NCI-H774 (cell line): ENCODE measurements around the gene RPAP3.

ENCODE experiments used
- DNase-seq: peaks from one replicate; lab custom pipeline; 2025; lab: John Stamatoyannopoulos, UW

Gene RPAP3, protein sequence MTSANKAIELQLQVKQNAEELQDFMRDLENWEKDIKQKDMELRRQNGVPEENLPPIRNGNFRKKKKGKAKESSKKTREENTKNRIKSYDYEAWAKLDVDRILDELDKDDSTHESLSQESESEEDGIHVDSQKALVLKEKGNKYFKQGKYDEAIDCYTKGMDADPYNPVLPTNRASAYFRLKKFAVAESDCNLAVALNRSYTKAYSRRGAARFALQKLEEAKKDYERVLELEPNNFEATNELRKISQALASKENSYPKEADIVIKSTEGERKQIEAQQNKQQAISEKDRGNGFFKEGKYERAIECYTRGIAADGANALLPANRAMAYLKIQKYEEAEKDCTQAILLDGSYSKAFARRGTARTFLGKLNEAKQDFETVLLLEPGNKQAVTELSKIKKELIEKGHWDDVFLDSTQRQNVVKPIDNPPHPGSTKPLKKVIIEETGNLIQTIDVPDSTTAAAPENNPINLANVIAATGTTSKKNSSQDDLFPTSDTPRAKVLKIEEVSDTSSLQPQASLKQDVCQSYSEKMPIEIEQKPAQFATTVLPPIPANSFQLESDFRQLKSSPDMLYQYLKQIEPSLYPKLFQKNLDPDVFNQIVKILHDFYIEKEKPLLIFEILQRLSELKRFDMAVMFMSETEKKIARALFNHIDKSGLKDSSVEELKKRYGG

DNA sequence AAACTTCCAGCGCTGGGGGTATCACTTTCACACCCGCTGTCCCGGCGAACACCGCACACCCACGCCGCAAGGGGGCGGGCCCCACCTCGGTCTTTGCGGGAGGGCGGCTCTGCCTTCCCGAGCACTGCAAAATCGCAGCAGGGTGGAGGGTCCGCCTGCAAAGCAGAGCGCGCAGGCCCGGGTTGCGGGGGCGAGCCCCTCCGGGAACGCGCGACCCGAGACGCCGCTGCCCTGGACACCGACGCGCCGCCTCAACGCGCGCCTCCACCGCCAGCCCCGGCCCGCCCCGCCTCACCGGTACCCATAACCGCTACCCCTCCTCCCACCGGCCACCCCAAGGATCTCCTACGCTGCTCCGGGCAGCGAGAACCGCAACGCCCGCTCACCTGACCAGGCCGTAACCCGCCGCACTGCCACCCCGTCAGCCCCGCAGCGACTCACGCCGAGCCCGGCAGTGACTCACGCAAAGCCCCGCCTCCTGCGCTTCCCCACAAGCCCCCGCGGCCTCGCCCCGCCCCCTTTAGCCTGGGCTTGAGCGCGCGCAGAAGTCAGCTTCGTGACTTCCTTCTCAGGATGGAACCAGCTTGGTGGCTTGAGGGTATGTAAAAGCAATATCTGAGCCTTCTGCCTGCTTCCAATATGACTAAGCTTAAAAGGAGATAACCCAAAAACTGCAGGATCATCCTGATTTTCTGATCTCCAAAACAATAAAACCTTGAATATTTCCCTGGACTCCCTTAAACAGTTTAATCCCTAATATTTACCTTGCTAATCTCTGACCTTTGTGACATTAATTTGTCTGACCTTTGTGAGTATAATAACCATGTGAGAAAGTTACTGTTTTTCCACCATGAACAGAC lies at the start of gene RPAP3:
TSS of gene RPAP3 (minus strand) at position 465 of the 860 bp plus-strand sequence. CDS start 3,190 bp downstream, outside the sequence.
- DNase-seq, result peak; percentile 95

DNA sequence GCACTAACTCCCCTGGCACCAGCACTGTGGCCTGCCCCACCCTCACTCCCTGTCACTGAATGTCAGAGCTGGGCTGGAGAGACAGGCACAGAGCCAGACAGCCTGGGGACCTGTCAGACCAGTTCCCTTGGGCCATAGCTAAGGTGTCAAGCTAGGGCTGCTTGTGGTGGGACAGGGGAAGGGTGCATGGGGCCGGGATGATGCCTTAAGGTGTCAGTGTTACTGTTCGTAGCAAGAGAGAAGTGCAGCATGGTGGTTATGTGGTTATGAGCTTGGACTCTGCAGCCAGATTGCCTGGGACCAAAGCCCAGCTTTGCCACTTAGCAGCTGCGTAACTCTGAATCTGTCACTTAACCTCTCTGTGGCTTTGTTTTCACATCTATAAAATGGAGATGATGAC lies 49.1 kb upstream of the RPAP3 start:
- no peak for DNase-seq

DNA sequence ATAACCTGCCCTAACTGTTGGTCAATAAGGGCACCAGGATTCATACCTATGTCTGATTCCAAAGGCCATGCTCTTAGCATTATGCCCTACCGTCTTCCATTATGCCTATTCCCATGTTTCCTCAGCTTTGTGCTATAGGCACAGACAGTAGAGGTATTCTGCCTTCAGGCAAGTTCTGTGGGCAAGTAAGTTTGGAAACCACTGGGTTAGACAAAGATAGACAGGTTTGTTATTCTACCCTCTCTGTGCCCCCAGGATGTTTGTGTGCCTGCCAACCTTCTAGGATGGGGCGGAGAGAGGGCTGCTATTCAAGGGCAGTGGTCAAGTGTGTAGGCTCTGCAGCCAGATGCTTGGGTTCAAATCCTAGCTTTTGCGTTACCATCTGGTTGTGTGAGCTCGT lies 48.3 kb upstream of the RPAP3 start:
- no peak for DNase-seq

DNA sequence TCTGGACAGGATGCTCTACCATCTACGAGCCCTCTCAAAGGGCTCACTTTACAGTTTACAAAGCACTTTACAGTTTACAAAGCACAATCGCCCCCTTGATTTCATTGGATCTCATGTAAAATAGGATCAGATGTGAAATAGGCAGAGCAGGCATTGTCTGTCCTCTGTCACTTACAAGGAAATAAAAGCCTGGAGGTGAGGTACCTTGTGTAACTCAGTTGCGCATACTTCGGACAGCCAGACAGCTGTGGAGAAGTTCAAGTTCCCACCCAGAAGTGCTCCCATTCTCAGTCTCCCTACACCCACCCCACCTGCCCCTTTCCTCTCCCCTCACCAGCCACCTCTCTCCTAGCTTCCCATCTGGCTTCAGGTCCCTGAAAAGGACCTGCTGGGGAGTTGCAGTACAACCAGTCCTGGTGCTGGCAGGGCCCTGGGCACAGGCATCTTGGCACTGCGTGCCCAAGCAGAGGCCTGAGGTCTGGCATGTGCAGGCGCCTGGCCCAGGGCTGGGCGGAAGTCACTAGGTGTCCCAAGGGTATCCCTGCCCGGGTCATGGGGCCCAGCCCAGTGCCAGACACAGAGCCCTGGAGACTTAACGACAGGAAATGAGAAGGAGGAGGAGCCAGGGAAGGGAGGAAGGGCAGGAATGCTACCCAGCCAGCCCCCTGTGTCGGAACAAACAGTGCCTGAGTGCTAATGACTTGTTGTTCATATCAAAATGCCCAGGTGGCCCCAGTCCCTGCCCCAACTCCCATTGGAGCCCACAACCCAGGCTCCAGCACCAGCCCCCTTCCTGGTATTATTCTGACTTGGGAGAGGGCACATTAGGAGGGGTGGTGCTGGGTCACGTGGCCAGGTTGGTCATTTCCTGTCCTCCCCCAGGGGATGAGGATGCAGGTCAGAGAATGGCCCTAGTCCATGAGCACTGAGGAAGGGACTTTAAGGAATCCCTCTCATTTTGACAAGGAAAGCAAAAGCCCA lies 47.5 kb upstream of the RPAP3 start:
- DNase-seq, result no peak

DNA sequence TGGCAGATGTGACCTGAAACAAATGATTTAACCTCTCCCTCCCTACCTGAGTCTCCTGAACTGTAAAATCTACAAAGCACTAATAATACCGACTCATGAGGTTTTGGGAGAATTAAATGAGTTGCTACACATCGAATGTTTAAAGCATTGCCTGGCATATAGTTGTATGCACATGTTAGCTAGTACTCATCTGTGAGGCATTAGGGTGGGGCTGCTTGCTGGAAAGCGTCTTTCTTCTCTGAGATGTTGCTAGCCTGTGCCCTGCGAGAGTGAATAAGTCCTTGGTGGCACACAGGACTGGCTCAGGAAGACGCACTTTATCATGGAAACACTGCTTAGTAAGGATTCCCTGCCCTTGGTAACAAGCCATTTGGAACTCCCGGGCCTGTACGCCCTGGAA lies 46.7 kb upstream of the RPAP3 start:
- DNase-seq, result no peak

DNA sequence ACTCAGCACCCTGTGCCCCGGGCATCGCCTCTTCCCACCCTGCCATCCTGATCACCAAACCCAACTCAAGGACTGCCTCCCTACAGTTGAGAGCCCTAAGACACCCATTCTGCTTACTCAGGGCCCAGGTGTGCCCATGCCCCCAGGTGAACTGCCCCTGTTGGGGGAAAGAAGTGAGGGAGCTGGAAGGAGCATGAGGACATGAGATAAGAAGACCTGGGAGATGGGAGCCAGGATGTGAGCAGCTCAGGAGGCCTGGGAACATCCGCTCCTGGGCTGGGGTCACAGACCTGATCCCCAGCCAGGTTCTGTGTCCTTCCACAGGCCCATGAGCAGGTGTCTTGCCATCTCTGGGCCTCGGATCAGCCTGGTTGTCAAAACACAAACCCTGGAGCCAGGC lies 46.3 kb upstream of the RPAP3 start:
- no peak for DNase-seq

DNA sequence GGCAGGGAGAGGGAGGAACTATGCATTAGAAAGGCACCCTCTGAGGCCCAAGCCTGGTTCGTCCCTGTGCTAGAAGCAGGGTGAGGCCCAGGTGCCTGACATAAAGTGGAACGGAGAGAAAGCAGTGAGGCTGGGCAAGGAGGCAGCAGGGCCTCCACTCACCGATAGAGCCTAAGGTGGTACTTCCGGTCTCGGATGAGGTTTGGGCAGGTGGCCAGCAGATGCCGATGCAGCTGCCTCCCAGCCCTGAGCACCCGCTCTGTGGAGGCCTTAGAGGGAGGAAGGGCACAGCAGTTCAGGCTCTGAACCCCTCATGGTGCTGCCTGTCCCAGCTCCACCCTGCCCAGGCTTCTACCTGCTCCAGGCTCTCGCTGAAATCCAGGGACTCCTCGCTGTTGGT lies 45.7 kb upstream of the RPAP3 start:
- DNase-seq, result no peak

DNA sequence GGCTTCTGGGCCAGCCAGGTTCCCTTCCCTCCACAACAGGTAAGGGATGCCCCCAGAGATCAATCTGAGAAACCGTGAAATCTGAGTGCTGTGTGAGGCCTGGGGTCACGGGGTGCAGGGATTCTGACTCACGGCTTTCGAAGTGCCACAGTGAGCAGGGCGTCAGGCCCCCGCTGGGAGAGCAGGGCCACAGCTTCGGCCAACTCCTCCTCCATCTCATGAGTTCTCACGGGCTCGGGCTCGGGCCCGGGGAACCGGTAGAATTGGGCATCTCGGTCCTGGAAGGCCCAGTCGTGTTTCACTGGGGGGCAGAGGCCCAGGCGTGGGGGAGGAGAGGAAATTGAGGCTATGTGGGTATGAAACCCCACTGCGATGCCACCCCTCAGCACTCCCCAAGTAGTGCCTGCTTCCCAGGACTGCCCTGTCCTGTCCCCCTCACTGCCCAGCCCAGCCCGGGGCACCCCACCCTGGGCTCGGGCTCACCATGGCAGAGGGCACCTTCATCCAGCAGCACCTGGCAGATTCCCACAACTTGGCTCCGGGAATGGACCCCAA lies 45.2 kb upstream of the RPAP3 start:
- no peak for DNase-seq

DNA sequence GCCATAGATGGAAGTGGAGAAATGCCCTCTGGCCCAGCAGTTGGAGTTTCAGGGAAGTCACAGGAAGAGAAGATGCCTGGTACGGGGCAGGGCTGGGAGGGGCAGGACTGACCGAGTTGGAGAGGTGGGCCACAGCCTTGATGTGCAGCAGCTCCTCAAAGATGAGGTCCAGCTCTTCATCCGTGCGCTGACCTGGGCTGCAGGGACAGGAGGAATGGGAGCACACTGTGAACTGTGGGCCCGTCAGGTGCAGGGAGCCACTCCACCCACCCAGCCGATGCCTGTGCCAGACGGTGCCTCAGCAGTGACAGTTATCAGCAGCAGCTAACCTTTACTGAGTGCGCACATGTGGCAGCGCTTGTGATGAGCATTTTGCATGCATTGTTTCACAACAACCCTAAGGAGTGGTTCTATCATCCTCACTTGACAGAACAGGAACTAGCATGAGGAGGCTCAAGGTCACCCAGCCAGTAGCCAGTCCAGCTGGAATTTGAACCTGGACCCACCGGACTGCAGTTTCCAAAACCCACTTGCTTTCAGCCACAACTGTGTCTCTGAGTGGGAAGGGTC lies 44.5 kb upstream of the RPAP3 start:
- DNase-seq, result no peak

DNA sequence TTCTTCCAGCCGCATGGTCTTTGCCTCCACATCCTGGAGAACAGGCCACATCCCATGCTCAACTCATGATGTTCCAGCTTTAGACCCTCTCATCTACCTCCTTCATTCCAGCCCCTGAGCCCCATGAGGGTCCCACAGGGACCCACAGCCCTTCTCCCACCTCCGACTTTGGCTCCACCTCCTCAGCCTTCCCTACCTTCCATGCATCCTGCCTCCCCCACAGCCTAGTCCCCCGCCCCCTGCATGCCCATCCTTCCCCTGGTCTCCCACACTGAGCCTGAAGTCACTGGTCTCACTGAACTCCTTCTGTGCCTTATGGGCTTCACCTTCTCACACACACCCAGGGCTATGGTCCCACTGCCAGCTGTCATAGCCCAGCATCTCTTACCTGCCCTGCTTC lies 43.1 kb upstream of the RPAP3 start:
- DNase-seq, result no peak

DNA sequence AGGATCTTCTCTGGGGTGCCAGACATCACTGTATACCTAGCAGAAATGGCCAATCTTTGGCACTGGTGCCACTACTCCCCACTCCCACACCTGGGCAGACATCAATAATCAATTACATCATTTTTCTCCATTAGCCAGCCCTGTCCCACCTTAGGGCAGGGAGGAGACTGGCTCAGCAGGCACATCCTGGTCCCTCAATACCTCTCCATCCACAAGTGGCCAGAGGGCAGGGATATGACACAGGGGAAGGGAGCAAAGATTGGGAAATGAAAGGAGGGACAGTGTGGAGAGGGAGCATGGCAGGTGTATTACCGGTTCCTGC lies 42.6 kb upstream of the RPAP3 start:
- DNase-seq, result no peak

DNA sequence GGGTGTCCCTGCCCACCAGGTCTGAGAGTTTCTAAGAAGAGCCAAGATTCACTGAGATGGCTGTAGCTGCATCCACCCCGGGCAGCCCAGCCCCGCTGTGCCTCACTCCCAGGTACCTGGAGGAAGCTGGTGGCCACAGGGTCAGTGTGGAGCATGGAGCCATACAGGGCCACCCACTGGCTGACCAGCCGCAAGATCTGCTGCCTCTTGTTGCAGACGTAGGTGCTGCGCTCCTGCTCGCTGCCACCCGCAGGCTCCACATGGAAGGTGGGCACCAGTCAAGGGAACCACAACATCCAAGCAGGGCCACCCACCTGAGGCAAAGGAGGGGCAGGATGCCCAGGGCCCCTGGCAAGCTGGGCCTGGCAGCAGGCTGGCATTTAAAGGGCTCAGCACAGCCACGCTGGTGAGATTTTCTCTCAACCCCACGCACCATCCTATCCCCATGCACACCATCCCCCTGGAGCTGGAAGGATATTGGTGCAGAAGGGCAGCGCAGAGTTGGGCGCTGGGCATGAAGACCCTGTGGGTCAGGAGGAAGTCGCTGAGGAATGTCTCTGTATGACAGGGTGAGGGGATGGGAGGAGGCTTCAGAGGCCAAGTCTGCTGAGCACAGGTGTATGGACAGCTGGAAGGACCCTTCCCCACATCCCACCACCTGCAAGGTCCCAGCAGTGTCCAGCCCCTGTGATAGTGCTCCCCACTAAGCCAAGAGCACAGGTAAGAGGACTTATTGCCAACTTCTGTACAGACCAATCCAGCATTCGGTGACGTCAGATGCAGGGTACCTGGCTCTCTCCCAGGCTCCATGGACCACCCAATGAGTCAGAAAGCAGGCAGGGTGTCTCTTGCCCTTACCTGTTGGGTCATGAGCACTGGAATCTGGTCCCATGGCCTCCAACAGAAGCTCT lies 42.0 kb upstream of the RPAP3 start:
- DNase-seq, result no peak

DNA sequence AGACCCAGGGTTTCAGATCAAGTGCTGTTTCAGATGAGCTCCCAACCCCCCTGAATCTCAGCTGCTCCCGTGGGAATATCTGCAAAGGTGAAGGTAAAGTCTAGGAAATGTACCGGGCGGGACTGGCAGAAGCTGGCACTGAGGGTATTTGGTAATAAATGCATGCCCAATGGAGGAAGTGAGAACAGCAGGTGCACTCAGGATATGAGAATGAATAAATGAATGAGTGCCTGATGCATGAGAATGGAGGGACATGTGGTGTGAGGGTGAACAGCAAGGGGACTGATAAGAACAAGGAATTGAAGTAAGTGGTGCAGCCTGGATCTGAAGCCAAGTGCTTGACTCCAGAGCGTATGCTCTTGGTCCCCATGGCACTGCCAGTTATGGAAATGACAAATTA lies 41.3 kb upstream of the RPAP3 start:
- DNase-seq, result no peak

DNA sequence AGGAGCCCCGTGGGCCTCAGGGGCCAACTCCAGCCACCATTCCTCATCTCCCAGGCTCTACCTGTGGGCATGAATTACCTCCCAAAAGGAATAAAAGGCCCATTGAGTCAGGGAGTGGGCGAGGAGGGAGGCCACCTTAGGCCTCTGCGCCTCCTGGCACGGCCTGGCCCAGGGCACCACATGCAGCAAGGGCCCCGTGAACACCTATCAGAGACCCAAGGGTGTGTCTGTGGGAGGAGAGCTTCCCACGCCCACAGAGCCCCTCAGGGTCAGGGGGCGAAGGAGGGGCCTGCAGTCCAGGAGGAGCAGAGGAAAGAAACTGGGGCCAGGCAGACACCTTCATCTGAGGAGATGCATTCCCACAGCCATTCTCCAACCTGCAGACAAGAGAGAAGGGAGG lies 40.7 kb upstream of the RPAP3 start:
- DNase-seq, result no peak

DNA sequence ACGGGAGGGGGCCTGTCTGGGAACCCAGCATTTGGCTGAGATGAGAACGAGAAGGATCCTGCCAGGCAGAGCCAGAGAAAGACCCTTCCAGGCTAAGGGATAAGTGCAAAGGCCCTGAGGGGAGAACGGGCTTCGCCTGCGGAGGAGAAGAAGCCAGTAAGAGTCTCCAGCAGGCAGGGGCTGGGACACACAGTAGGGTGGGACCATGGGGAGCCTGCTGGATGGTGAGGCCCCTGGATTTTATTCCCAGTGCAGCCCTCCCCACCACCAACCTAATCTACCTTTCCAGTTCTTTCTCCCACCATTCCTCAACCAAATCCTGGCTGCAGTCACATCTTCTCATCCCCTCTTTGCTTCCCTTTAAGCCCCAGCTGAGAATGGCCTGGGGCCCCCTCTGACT lies 40.2 kb upstream of the RPAP3 start:
- DNase-seq, result no peak

DNA sequence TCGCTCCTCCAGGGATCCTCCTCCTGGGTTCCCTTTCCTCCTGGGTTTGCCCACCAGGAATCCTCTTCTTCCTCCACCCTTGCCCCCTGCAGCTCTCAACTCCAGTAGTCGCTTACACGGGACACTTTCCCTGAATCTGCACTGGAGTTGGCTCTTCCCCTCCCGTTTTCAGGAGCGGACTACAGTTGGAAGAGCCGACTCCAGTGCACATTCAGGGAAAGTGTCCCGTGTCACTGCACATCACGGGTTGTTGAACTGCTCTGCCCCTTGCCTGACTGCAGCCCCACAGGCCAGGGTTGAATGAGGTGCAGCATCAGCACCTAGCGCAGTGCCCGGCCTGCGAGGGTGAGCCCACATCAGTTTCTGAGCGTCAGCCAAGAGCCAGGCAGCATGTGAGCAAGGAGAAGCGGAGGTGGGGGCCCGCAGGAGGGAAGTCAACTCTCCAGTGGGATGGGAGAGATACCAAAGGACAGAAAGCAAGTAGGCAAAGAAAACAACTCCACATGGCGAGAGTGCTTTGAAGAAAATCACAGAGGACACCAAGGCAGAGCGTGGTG lies 39.7 kb upstream of the RPAP3 start:
- DNase-seq, result no peak

DNA sequence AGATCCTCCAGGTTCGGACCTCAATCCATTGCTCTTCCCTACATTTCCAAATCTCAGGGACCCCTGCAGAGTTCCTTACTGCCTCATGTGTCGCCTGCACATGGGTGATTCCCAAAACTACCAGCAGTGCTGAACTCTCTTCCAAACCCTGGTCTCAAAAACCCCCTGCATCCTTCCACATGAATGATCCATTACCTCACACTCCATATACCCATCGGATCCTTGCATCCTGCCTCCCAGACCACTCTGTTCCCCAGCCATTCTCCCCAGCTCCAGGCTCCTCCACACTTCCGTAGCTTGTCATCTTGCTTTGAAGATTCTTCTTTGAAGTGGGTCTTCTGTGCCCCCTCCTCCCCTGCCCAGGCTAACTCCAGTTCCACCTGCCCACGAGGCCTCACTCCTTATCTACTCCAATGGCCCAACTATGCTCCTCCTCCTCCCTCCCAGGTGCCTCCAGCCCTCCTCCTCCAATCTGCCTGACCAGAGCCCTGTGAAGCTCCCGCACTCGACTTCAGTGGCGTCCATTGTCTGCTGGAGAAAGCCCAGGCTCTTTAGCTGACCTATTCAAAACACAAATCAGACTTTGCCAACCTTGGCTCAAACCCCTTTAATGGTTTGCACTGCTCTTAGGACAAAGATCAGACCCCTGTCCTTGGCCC lies 39.1 kb upstream of the RPAP3 start:
- DNase-seq, result no peak

DNA sequence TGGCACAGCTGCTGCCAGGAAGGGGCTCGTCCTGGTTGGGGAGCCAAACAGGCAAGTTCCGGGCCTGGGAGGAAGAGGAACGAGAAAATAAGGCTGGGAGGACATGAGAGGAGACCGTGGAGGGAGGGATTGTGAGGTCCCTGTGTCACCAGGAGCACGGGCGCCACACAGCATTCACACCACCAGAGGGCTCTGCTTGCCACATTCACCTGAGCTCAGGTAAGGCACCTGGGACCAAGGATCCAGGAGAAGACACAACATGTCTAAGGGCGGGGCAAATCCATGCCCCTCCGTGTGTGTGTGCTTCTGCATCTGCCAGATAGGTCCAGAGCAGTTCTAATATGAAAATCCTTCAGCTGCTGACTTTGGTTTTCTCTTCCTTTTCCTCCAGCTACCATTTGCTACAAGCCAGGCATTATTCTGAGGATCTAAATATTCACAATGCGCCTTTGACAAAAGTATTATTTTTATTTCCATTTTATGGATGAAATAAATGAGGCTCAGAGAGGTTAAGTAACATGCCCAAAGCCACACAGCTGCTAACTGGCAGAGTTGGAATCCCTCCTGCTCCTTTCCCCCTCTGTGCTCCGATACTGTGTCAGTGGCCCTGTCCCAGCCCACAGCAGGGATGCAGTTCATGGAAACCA lies 38.3 kb upstream of the RPAP3 start:
- DNase-seq, result peak; percentile 60
